ENCODE measurements around the gene CCR8. TPM values are rescaled to one million over a fixed set of nuclear protein-coding genes. Genes with fewer than 3 reads are reported as not detected.

Gene CCR8
- polyA plus RNA-seq, 1 donor from 2014 or later, result not detected

DNA sequence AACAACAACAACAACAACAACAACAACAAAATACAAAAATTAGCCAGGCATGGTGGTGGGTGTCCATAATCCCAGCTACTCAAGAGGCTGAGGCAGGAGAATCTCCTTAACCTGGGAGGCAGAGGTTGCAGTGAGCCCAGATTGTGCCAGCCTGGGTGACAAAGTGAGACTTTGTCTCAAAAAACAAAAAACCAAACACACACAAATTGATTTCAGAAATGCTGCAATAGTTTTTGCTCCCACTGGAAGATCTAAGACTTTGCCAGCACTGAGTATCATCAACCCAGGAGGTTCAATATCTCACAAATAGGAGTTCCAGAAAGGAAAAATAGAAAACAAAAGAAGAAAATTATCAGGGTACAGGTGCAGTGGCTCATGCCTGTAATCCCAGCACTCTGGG, 16.2 kb upstream of the CCR8 start:
- no peak overlapping the region for H3K9ac ChIP-seq (ENCODE audit: low read length)
- TF ChIP-seq EP300 (conservative IDR thresholded peaks at IDR 0.05; ENCODE audit: poor library complexity, severe bottlenecking), result no peak
- TF ChIP-seq, protein P1, sequence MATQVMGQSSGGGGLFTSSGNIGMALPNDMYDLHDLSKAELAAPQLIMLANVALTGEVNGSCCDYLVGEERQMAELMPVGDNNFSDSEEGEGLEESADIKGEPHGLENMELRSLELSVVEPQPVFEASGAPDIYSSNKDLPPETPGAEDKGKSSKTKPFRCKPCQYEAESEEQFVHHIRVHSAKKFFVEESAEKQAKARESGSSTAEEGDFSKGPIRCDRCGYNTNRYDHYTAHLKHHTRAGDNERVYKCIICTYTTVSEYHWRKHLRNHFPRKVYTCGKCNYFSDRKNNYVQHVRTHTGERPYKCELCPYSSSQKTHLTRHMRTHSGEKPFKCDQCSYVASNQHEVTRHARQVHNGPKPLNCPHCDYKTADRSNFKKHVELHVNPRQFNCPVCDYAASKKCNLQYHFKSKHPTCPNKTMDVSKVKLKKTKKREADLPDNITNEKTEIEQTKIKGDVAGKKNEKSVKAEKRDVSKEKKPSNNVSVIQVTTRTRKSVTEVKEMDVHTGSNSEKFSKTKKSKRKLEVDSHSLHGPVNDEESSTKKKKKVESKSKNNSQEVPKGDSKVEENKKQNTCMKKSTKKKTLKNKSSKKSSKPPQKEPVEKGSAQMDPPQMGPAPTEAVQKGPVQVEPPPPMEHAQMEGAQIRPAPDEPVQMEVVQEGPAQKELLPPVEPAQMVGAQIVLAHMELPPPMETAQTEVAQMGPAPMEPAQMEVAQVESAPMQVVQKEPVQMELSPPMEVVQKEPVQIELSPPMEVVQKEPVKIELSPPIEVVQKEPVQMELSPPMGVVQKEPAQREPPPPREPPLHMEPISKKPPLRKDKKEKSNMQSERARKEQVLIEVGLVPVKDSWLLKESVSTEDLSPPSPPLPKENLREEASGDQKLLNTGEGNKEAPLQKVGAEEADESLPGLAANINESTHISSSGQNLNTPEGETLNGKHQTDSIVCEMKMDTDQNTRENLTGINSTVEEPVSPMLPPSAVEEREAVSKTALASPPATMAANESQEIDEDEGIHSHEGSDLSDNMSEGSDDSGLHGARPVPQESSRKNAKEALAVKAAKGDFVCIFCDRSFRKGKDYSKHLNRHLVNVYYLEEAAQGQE (IDR thresholded peaks at IDR 0.05; ENCODE audit: borderline replicate concordance), result no peak
- no peak for TF ChIP-seq POLR2AphosphoS5 (IDR thresholded peaks at IDR 0.05)
- no peak for TF ChIP-seq EZH2 (IDR thresholded peaks at IDR 0.05; ENCODE audit: borderline replicate concordance, insufficient read depth, low read length, poor library complexity, severe bottlenecking)
- H3K9me3 ChIP-seq (ENCODE audit: low read length), result no peaks in the 10 kb centered on the region
- H3F3A ChIP-seq (ENCODE audit: insufficient read depth, low read length, poor library complexity, severe bottlenecking), result no peaks in the 10 kb centered on the region
- H3K36me3 ChIP-seq (ENCODE audit: insufficient read depth, low read length), result no peaks in the 10 kb centered on the region
- H3K4me2 ChIP-seq (ENCODE audit: low read length), result no peak overlapping the region
- H2AFZ ChIP-seq (ENCODE audit: low read depth, low read length), result no peak overlapping the region
- H3K4me3 ChIP-seq (ENCODE audit: low read length), result no peak overlapping the region
- no peak overlapping the region for H3K27ac ChIP-seq (ENCODE audit: low read length)
- no peaks in the 10 kb centered on the region for H3K79me2 ChIP-seq (replicated peaks; ENCODE audit: insufficient read depth, low read length)
- no peaks in the 10 kb centered on the region for H4K20me1 ChIP-seq (ENCODE audit: insufficient read depth)
- no peaks in the 10 kb centered on the region for H3K9me2 ChIP-seq (ENCODE audit: insufficient read depth, low read length)
- no peaks in the 10 kb centered on the region for H3K27me3 ChIP-seq (ENCODE audit: insufficient read depth, low read depth, low read length)

DNA sequence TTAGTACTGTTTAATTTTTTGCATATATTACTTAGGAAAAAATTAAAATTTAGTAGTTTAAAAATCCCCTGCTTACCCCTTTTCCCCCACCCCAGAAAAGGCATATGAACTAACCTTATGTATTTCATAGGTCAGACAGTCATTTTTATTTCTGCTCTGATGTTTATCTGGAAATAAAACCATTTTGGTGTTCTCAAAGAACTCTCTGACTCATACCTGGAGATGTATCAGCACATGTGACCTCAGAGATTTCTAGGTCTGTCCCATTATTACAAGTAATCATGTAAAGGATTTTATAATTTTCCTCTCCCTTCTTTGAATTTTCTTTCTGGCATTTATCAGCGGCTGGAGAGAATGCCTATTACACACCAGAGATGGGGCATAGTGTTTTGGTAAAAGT, 14.1 kb upstream of the CCR8 start:
- no peak overlapping the region for H3K9ac ChIP-seq (ENCODE audit: low read length)
- TF ChIP-seq MXI1 (conservative IDR thresholded peaks at IDR 0.05; ENCODE audit: poor library complexity, severe bottlenecking), result no peak
- no peak for TF ChIP-seq TAF1 (IDR thresholded peaks at IDR 0.05; ENCODE audit: low read depth)
- TF ChIP-seq EP300 (conservative IDR thresholded peaks at IDR 0.05; ENCODE audit: poor library complexity, severe bottlenecking), result no peak
- no peak for TF ChIP-seq SMC3 (conservative IDR thresholded peaks at IDR 0.05; ENCODE audit: poor library complexity)
- TF ChIP-seq, protein P2, sequence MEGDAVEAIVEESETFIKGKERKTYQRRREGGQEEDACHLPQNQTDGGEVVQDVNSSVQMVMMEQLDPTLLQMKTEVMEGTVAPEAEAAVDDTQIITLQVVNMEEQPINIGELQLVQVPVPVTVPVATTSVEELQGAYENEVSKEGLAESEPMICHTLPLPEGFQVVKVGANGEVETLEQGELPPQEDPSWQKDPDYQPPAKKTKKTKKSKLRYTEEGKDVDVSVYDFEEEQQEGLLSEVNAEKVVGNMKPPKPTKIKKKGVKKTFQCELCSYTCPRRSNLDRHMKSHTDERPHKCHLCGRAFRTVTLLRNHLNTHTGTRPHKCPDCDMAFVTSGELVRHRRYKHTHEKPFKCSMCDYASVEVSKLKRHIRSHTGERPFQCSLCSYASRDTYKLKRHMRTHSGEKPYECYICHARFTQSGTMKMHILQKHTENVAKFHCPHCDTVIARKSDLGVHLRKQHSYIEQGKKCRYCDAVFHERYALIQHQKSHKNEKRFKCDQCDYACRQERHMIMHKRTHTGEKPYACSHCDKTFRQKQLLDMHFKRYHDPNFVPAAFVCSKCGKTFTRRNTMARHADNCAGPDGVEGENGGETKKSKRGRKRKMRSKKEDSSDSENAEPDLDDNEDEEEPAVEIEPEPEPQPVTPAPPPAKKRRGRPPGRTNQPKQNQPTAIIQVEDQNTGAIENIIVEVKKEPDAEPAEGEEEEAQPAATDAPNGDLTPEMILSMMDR (IDR thresholded peaks at IDR 0.05; ENCODE audit: poor library complexity, severe bottlenecking), result no peak
- TF ChIP-seq RAD21 (conservative IDR thresholded peaks at IDR 0.05), result no peak
- no peak for TF ChIP-seq POLR2AphosphoS5 (IDR thresholded peaks at IDR 0.05)
- TF ChIP-seq, protein P1 (IDR thresholded peaks at IDR 0.05; ENCODE audit: borderline replicate concordance), result no peak
- no peak for TF ChIP-seq EZH2 (IDR thresholded peaks at IDR 0.05; ENCODE audit: borderline replicate concordance, insufficient read depth, low read length, poor library complexity, severe bottlenecking)
- no peaks in the 10 kb centered on the region for H3F3A ChIP-seq (ENCODE audit: insufficient read depth, low read length, poor library complexity, severe bottlenecking)
- no peak overlapping the region for H3K4me2 ChIP-seq (ENCODE audit: low read length)
- H3K79me2 ChIP-seq (replicated peaks; ENCODE audit: insufficient read depth, low read length), result no peaks in the 10 kb centered on the region
- H3K4me3 ChIP-seq (ENCODE audit: low read length), result no peak overlapping the region
- H3K9me3 ChIP-seq (ENCODE audit: low read length), result no peaks in the 10 kb centered on the region
- no peak overlapping the region for H3K27ac ChIP-seq (ENCODE audit: low read length)
- no peak overlapping the region for H2AFZ ChIP-seq (ENCODE audit: low read depth, low read length)
- H3K9me2 ChIP-seq (ENCODE audit: insufficient read depth, low read length), result no peaks in the 10 kb centered on the region
- no peaks in the 10 kb centered on the region for H4K20me1 ChIP-seq (ENCODE audit: insufficient read depth)
- H3K36me3 ChIP-seq (ENCODE audit: insufficient read depth, low read length), result no peaks in the 10 kb centered on the region
- H3K27me3 ChIP-seq (ENCODE audit: insufficient read depth, low read depth, low read length), result no peaks in the 10 kb centered on the region

All from neural cell (in vitro differentiated cells).